Loucy (cell line): ENCODE measurements around the gene TIGD3.

Experiments used
- H2AFZ ChIP-seq: fragments of 200-600 bp; sonication (generic); 2 replicates; pipeline ENCODE4 v1.6.0; 2016; ENCODE audit warnings: antibody characterized with exemption, mild to moderate bottlenecking, low read length, moderate library complexity
- H3F3A ChIP-seq: fragments of 200-600 bp; 2 replicates; pipeline ENCODE4 v1.6.0; 2016; ENCODE audit warnings: antibody characterized with exemption, low read depth, mild to moderate bottlenecking
- H3K27me3 ChIP-seq: fragments of 200-600 bp; sonication (generic); 2 replicates; pipeline ENCODE4 v1.6.1; 2014; ENCODE audit warnings: low read length, mild to moderate bottlenecking; ENCODE audit not compliant: insufficient read depth, poor library complexity, severe bottlenecking
- H3K36me3 ChIP-seq: fragments of 200-600 bp; sonication (generic); 2 replicates; pipeline ENCODE4 v1.6.1; 2016; ENCODE audit warnings: low read length; ENCODE audit not compliant: insufficient read depth
- H3K4me1 ChIP-seq: fragments of 200-600 bp; sonication (generic); 2 replicates; pipeline ENCODE4 v1.5.1; 2014; ENCODE audit warnings: low read length, mild to moderate bottlenecking; ENCODE audit not compliant: insufficient read depth, poor library complexity, severe bottlenecking
- H3K4me2 ChIP-seq: fragments of 200-600 bp; sonication (generic); 2 replicates; pipeline ENCODE4 v1.6.0; 2014; ENCODE audit warnings: antibody characterized with exemption, low read length, low read depth, mild to moderate bottlenecking; ENCODE audit not compliant: poor library complexity, severe bottlenecking
- H3K4me3 ChIP-seq: fragments of 200-600 bp; sonication (generic); 2 replicates; pipeline ENCODE4 v1.5.1; 2014; ENCODE audit warnings: low read length, mild to moderate bottlenecking, mixed read lengths; ENCODE audit not compliant: poor library complexity, severe bottlenecking
- H3K79me2 ChIP-seq: fragments of 200-600 bp; sonication (generic); 2 replicates; pipeline ENCODE4 v1.6.1; 2014; ENCODE audit warnings: low read length; ENCODE audit not compliant: insufficient read depth
- H3K9ac ChIP-seq: fragments of 200-600 bp; sonication (generic); 2 replicates; pipeline ENCODE4 v1.6.0; 2014; ENCODE audit warnings: mild to moderate bottlenecking, low read depth, low read length, moderate library complexity; ENCODE audit not compliant: poor library complexity, severe bottlenecking
- H3K9me2 ChIP-seq: fragments of 200-600 bp; sonication (generic); replicated peaks from 2 replicates; pipeline ENCODE4 v1.6.1; 2016; ENCODE audit warnings: low read depth, low read length, mixed read lengths
- H3K9me3 ChIP-seq: fragments of 200-600 bp; sonication (generic); 2 replicates; pipeline ENCODE4 v1.6.1; 2014; ENCODE audit warnings: mild to moderate bottlenecking, antibody characterized with exemption, low read length, low read depth; ENCODE audit not compliant: insufficient read depth
- H4K20me1 ChIP-seq: fragments of 200-600 bp; sonication (generic); 2 replicates; pipeline ENCODE4 v1.6.0; 2014; ENCODE audit warnings: antibody characterized with exemption, low read length, mild to moderate bottlenecking; ENCODE audit not compliant: insufficient read depth, poor library complexity, severe bottlenecking
- CTCF ChIP-seq: fragments of 200-600 bp; sonication (generic); conservative IDR thresholded peaks from 2 replicates; pipeline ENCODE4 v1.5.1; 2014; ENCODE audit warnings: mild to moderate bottlenecking, antibody characterized with exemption, low read length
- EZH2phosphoT487 ChIP-seq: fragments of 200-600 bp; IDR thresholded peaks from 2 replicates; pipeline ENCODE4 v1.6.1; 2018; ENCODE audit warnings: antibody characterized with exemption, mild to moderate bottlenecking, moderate library complexity, borderline replicate concordance

The TIGD3 gene

GRCh38 chr11:65310215-65310614 lies 44.3 kb upstream of the TIGD3 start:
- Histone ChIP-seq H3K4me1 (peaks cover 5% of the 10 kb centered on the region), H3K4me2 (no peak overlapping the region), H3K27me3 (no peaks in the 10 kb centered on the region), H3K9me3 (no peaks in the 10 kb centered on the region), H3K9me2 (no peaks in the 10 kb centered on the region), H4K20me1 (no peaks in the 10 kb centered on the region), H3K79me2 (no peaks in the 10 kb centered on the region), H3K4me3 (no peak overlapping the region), H2AFZ (no peak overlapping the region), H3K9ac (no peak overlapping the region), H3K36me3 (no peaks in the 10 kb centered on the region), H3F3A (no peaks in the 10 kb centered on the region)
- TF ChIP-seq CTCF = no peak
- no peak for TF ChIP-seq EZH2phosphoT487

- Histone ChIP-seq H3K9me2 (no peaks in the 10 kb centered on the region), H3K79me2 (no peaks in the 10 kb centered on the region), H3K4me3 (no peak overlapping the region), H3K4me2 (no peak overlapping the region), H3K9me3 (no peaks in the 10 kb centered on the region), H3F3A (no peaks in the 10 kb centered on the region), H2AFZ (no peak overlapping the region), H3K36me3 (no peaks in the 10 kb centered on the region), H3K4me1 (peaks cover 5% of the 10 kb centered on the region), H4K20me1 (no peaks in the 10 kb centered on the region), H3K9ac (no peak overlapping the region), H3K27me3 (no peaks in the 10 kb centered on the region)
- TF ChIP-seq CTCF (no peak), EZH2phosphoT487 (no peak)
Observed at GRCh38 chr11:65310736-65311135, 43.8 kb upstream of the TIGD3 start.

GRCh38 chr11:65311170-65311678 lies 43.3 kb upstream of the TIGD3 start:
- H3K4me2 ChIP-seq = no peak overlapping the region

More at GRCh38 chr11:65311170-65311678, 43.3 kb upstream of the TIGD3 start:
- Histone ChIP-seq H3K4me1 (peaks cover 5% of the 10 kb centered on the region), H3K9me2 (no peaks in the 10 kb centered on the region), H3K9ac (no peak overlapping the region), H4K20me1 (no peaks in the 10 kb centered on the region), H3K4me3 (no peak overlapping the region), H3K36me3 (no peaks in the 10 kb centered on the region), H3K79me2 (no peaks in the 10 kb centered on the region), H3K27me3 (no peaks in the 10 kb centered on the region), H3F3A (no peaks in the 10 kb centered on the region), H3K9me3 (no peaks in the 10 kb centered on the region), H2AFZ (no peak overlapping the region)
- TF ChIP-seq EZH2phosphoT487 = no peak
- TF ChIP-seq CTCF = no peak
